Measurements from ENCODE around the gene MSH5.

DNA sequence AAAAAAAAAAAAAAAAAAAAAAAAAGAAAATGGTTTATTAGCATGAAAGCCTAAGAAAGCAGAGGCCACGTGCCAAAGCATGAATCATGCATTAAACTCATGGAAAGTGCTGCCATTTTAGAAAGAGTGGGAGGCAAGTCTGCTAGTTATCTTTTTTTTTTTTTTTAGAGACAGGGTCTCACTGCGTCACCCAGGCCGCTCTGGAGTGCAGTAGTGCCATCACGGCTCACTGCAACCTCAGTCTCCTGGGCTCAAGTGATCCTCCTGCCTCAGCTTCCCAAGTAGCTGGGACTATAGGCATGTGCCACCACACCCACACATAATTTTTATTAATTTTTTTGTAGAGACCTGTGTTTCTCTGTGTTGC, 32.2 kb downstream of the MSH5 start:
- TF ChIP-seq TAF1 (IDR thresholded peaks at IDR 0.05; ENCODE audit: borderline replicate concordance, low read depth, low read length) (no peak), POLR2A (IDR thresholded peaks at IDR 0.05; ENCODE audit: low read depth, low read length) (no peak)
